Common myeloid progenitor, CD34-positive (primary cell): ENCODE measurements around the gene TGM3.

ENCODE experiments used
- CTCF ChIA-PET: fragments of 350-600 bp; sonication (Branson Sonifier 250); formaldehyde crosslinking; loops from one replicate; lab custom pipeline; 2021; ENCODE audit warnings: antibody characterized with exemption; lab: Charles Lee
- POLR2A ChIA-PET: fragments of 350-600 bp; sonication (Branson Sonifier 250); formaldehyde crosslinking; loops from one replicate; lab custom pipeline; 2021; ENCODE audit warnings: antibody characterized with exemption; lab: Charles Lee
- DNase-seq, 3 donors: peaks; one replicate each; pipeline versions ENCODE4 v3.0.0 to v3.0.0-alpha.2; 2013
- H3K27ac ChIP-seq, 2 experiments: 1 replicate in 1 of 2; 2 replicates in 1 of 2; pipeline ENCODE4 v1.7.0; 2013; ENCODE audit warnings: inconsistent platforms in 2 of 2, low read length in 2 of 2, mild to moderate bottlenecking in 2 of 2, low read depth in 1 of 2, moderate library complexity in 1 of 2; ENCODE audit not compliant: severe bottlenecking in 2 of 2, insufficient read depth in 1 of 2, poor library complexity in 1 of 2
- H3K27me3 ChIP-seq, 5 experiments: replicated peaks in 2 of 5; 1 replicate in 3 of 5; 2 replicates in 2 of 5; pipeline versions ENCODE4 v1.6.1 to v1.7.0; 2013; ENCODE audit warnings: low read length in 4 of 5, mild to moderate bottlenecking in 2 of 5, moderate library complexity in 2 of 5, inconsistent platforms in 1 of 5; ENCODE audit not compliant: insufficient read depth in 5 of 5, control insufficient read depth in 4 of 5
- H3K36me3 ChIP-seq, 4 experiments: 1 replicate in 2 of 4; 2 replicates in 2 of 4; pipeline versions ENCODE4 v1.6.1 to v1.7.0; 2013; ENCODE audit warnings: low read length in 3 of 4, control low read depth in 1 of 4, mild to moderate bottlenecking in 1 of 4; ENCODE audit not compliant: control insufficient read depth in 4 of 4, insufficient read depth in 4 of 4
- H3K4me1 ChIP-seq, 4 experiments: 1 replicate in 3 of 4; 2 replicates in 1 of 4; pipeline versions ENCODE4 v1.6.1 to v1.7.1; 2013; ENCODE audit warnings: low read length in 3 of 4, mild to moderate bottlenecking in 3 of 4, control low read depth in 1 of 4, inconsistent platforms in 1 of 4, moderate library complexity in 1 of 4; ENCODE audit not compliant: control insufficient read depth in 4 of 4, insufficient read depth in 4 of 4; ENCODE audit errors: control extremely low read depth in 1 of 4
- H3K4me3 ChIP-seq, 7 experiments: 1 replicate in 4 of 7; 2 replicates in 3 of 7; pipeline versions ENCODE4 v1.5.1 to v1.7.0; 2013; ENCODE audit warnings: mild to moderate bottlenecking in 7 of 7, low read length in 6 of 7, moderate library complexity in 6 of 7, inconsistent platforms in 2 of 7, low read depth in 2 of 7, control low read depth in 1 of 7; ENCODE audit not compliant: insufficient read depth in 4 of 7, control insufficient read depth in 1 of 7; ENCODE audit errors: extremely low read depth in 1 of 7
- H3K9me3 ChIP-seq, 5 experiments: 1 replicate in 4 of 5; 2 replicates in 1 of 5; pipeline versions ENCODE4 v1.6.1 to v1.7.1; 2013; ENCODE audit warnings: low read length in 4 of 5, mild to moderate bottlenecking in 2 of 5, inconsistent platforms in 1 of 5, low read depth in 1 of 5, moderate library complexity in 1 of 5; ENCODE audit not compliant: control insufficient read depth in 4 of 5, insufficient read depth in 2 of 5; ENCODE audit errors: control extremely low read depth in 1 of 5
- WGBS: methylation state at CpG from one replicate; pipeline ENCODE4 v1.1.5; 2013; ENCODE audit not compliant: insufficient coverage; 5-methylcytosine and 5-hydroxymethylcytosine counted together

Gene TGM3

DNA sequence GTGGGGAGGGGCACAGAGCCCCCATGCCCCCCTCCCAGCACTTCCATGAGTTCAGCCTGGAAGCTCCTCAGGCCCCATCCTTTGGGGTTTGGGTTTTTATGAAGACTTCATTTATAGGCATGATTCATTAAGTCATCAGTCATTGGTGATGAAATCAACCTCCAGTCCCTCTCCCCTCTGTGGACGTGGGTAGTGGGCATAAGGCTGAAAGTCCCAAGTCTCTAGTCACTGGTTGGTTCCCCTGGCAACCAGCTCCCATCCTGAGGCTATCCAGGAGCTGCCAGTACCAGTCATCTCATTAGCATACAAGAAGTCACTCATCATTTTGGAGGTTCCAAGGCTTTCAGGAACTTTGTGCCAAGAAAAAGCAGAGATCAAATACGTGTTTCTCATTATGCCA, 9.2 kb downstream of the TGM3 start:
- Histone ChIP-seq H3K4me1 (peaks cover 0 to 24% (median 2%) of the 10 kb centered on the region in 4 experiments), H3K4me3 (no peak overlapping the region), H3K36me3 (no peaks in the 10 kb centered on the region), H3K9me3 (no peaks in the 10 kb centered on the region), H3K27ac (no peak overlapping the region), H3K27me3 (peaks cover 0 to 17% (median 2%) of the 10 kb centered on the region in 5 experiments)
- WGBS = 44% methylated on average over 2 of the region's 2 CpGs
- no peak for DNase-seq
- CTCF ChIA-PET = interaction anchor here (2.3 to 2.6 kb wide), 2 partner anchors 8 kb away, joined by 7 read pairs; partner anchors contain the start of gene TGM3
- POLR2A ChIA-PET = no interaction called here

DNA sequence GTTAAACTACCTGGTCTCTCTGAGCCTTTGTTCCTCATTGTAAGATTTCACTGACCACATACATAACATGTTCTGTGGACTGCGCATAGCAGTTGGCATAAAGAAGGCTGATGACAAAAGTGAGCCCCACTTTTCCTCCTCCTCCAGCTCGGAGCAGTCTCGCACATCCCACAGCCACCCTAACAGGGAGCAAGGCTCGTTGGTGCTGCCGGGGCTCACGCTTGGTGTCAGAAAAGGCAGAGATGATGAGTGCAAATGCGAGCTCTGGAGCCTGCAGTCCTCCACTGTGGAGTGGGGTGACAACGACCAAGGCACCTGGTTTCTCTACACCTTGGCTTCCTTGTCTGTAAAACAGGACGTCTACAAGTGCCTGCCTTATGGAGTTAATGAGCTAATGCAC, 9.7 kb downstream of the TGM3 start:
- ChIA-PET CTCF (interaction anchor here (0.9 to 2.3 kb wide), 2 partner anchors 9 to 16 kb away, joined by 3 to 7 read pairs; partner anchors contain the start of gene TGM3), POLR2A (no interaction called here)
- H3K27ac ChIP-seq = no peak overlapping the region
- peaks cover 0 to 17% (median 2%) of the 10 kb centered on the region in 5 experiments for H3K27me3 ChIP-seq
- peaks cover 0 to 20% (median 2%) of the 10 kb centered on the region in 4 experiments for H3K4me1 ChIP-seq
- no peak overlapping the region for H3K4me3 ChIP-seq
- H3K36me3 ChIP-seq = no peaks in the 10 kb centered on the region
- DNase-seq = no peak
- 81% methylated on average over 6 of the region's 9 CpGs for WGBS
- no peaks in the 10 kb centered on the region for H3K9me3 ChIP-seq

DNA sequence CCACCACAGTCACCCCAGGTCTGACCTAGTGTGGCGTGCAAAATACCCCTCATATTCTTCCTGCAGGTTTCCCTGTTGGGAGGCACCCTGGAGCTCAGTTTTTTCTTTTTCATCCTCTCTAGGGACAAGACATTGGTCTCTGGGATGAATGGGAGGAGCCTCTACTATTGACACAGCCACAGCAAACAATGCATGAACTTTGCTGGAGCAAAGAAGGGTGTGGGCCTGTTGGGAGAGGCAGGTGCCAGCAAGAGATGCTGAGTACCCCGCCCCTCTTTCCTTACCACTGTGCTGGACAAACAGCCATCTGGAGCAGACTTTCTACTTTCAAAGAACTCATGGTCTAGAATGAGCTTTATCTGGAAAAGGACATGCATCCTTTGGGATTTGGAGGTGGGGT, 10.1 kb downstream of the TGM3 start:
- H3K27me3 ChIP-seq = peaks cover 0 to 17% (median 2%) of the 10 kb centered on the region in 5 experiments
- ChIA-PET CTCF (interaction anchor here (0.9 to 2.3 kb wide), 2 partner anchors 9 to 16 kb away, joined by 3 to 7 read pairs; partner anchors contain the start of gene TGM3), POLR2A (no interaction called here)
- H3K4me1 ChIP-seq = peaks cover 0 to 15% (median under 1%) of the 10 kb centered on the region in 4 experiments
- no peaks in the 10 kb centered on the region for H3K36me3 ChIP-seq
- H3K27ac ChIP-seq = no peak overlapping the region
- no peak for DNase-seq
- no CpG with 5 or more reads among the region's 2 CpGs for WGBS
- H3K9me3 ChIP-seq = no peaks in the 10 kb centered on the region
- no peak overlapping the region for H3K4me3 ChIP-seq

DNA sequence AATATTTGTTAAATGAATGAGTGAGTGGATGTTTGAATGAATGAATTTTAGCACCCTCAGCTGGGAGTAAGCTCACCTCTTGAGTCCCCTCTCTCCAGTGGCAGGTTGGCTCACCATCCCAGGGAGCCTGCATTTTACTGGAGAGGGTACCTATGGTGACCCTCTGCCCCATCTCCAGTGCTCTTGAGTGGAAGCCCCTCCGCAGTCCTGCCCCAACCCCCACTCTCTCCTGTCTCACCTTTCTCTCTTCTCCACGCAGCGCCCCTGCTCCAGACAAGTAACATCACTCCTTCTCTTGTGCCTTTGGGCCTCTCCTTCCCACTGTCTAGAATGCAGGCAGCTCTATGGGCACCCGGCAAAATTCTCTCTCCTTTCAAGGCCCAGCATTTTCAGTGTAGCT, 11.3 kb downstream of the TGM3 start:
- POLR2A ChIA-PET = no interaction called here
- DNase-seq = no peak
- peaks cover 0 to 3% (median 0%) of the 10 kb centered on the region in 4 experiments for H3K4me1 ChIP-seq
- H3K36me3 ChIP-seq = no peaks in the 10 kb centered on the region
- CTCF ChIA-PET = no interaction called here
- H3K4me3 ChIP-seq = no peak overlapping the region
- 100% methylated on average over 4 of the region's 4 CpGs for WGBS
- no peaks in the 10 kb centered on the region for H3K9me3 ChIP-seq
- peaks cover 0 to 17% (median 2%) of the 10 kb centered on the region in 5 experiments for H3K27me3 ChIP-seq
- H3K27ac ChIP-seq = no peak overlapping the region

DNA sequence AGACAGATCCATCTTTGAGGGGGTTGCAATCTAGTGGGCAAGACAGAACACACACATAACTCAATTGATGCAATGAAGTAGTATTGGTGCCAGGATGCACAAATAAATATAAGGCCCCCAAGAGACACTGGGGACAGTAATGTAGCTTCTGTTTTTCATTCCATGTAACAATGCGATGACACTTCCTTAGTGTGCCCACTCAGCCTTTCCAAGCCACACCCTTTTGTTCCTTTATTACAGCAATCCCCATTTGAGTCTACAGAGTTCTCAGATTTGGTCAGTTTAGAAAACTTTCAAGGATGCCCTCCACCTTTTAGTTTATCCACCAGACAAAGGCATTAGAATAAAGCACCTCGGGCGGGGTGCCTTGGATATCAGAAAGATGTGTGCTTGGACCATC, 15.5 kb downstream of the TGM3 start:
- WGBS = 100% methylated on average over 1 of the region's 3 CpGs

DNA sequence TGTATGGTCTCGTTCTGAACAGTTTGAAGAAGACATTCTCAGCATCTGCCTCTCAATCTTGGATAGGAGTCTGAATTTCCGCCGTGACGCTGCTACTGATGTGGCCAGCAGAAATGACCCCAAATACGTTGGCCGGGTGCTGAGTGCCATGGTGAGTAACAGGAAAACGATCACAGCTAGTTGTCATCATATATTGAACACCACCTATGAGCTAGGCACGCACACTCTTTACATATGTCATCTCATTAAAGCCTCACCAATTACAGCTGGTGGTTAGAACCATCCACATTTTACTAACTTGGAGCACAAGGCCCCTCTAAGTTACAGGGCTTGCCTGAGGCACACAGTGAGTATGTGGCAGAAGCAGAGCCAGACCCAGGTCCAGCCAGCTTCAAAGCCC, 17.1 kb downstream of the TGM3 start:
- no peak for DNase-seq
- H3K36me3 ChIP-seq = no peaks in the 10 kb centered on the region
- H3K27ac ChIP-seq = no peak overlapping the region
- peaks cover 0 to 11% (median 2%) of the 10 kb centered on the region in 4 experiments for H3K4me1 ChIP-seq
- no peak overlapping the region for H3K4me3 ChIP-seq
- POLR2A ChIA-PET = no interaction called here
- CTCF ChIA-PET = interaction anchor here (2.7 kb wide), 1 partner anchor 9 kb away, joined by 7 read pairs; no protein-coding TSS in a partner anchor
- WGBS = 96% methylated on average over 8 of the region's 8 CpGs
- no peaks in the 10 kb centered on the region for H3K9me3 ChIP-seq
- no peaks in the 10 kb centered on the region for H3K27me3 ChIP-seq

More for the DNA sequence above, 15.5 kb downstream of the TGM3 start:
- CTCF ChIA-PET = interaction anchor here (0.7 to 1.3 kb wide), 2 partner anchors 8 to 104 kb away, joined by 3 read pairs; no protein-coding TSS in a partner anchor
- POLR2A ChIA-PET = no interaction called here
- Histone ChIP-seq H3K4me1 (peaks cover 0 to 11% (median 2%) of the 10 kb centered on the region in 4 experiments), H3K36me3 (no peaks in the 10 kb centered on the region), H3K27me3 (no peaks in the 10 kb centered on the region), H3K27ac (no peak overlapping the region), H3K9me3 (no peaks in the 10 kb centered on the region), H3K4me3 (no peak overlapping the region)
- no peak for DNase-seq

GRCh38 chr20:2313316-2313715, 17.5 kb downstream of the TGM3 start:
- CTCF ChIA-PET = interaction anchor here (2.7 kb wide), 1 partner anchor 9 kb away, joined by 7 read pairs; no protein-coding TSS in a partner anchor

More at GRCh38 chr20:2313316-2313715, 17.5 kb downstream of the TGM3 start:
- no peak overlapping the region for H3K4me3 ChIP-seq
- WGBS = 100% methylated on average over 1 of the region's 3 CpGs
- no peaks in the 10 kb centered on the region for H3K27me3 ChIP-seq
- no peaks in the 10 kb centered on the region for H3K36me3 ChIP-seq
- no peaks in the 10 kb centered on the region for H3K9me3 ChIP-seq
- H3K27ac ChIP-seq = no peak overlapping the region
- H3K4me1 ChIP-seq = peaks cover 0 to 11% (median 2%) of the 10 kb centered on the region in 4 experiments
- POLR2A ChIA-PET = no interaction called here
- DNase-seq = no peak
